Measurements from ENCODE around the gene KLHL17.
A peak's percentile ranks its signal among the peaks of the same experiment; 100 is the strongest.
"Not testable (repeated sequence)": the region's sequence is repeated elsewhere in the genome, so short reads cannot be mapped to it uniquely, and the experiment has no call there.

The KLHL17 gene

DNA sequence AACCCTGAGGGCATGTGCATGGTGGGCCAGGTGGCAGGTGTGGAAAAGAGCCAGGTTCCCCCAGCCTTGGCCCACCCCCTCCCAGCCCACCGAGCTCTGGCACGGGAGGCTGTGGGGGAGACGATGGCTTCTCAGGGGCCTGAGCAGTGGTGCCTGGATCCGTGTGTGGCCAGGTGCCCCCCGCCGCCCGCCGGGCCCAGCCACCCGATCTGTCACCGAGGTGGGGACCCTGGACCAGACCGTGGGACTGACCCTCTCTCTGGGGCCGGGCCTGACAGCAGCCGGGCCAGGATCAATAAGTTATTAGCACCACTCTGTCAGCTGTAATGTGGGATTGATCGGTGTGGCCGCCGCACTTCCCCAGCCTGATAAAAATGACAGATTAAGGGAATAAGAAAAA, 22.9 kb upstream of the KLHL17 start:
- DNase-seq = no peak

DNA sequence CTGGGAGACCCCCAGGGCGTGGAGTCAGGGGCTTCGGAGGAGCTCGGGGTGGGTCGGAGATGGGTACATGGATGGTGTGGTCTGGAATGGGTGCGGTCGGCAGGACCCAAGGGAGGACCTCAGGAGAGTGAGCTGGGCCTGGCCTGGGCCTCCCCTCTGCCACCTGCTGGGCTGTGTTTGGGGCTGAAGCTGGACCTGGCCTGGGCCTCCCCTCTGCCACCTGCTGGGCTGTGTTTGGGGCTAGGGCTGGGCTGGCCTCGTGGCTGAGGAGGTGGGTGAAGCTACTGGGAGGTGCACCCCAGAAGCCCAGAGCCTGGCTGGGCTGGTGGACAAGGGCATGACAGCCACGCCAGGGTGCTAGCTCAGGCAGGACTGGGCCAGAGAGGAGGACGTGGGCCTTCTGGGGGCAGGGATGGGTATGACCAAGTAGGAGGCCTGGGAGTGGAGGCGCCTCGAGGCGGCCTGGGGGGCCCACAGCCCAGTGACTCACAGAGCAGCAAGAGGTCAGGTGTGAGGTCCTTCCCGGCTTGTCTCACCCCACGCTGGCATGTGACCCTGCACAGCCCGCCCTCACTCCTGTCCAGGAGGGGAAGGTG, 22.2 kb upstream of the KLHL17 start:
- no peak for DNase-seq

DNA sequence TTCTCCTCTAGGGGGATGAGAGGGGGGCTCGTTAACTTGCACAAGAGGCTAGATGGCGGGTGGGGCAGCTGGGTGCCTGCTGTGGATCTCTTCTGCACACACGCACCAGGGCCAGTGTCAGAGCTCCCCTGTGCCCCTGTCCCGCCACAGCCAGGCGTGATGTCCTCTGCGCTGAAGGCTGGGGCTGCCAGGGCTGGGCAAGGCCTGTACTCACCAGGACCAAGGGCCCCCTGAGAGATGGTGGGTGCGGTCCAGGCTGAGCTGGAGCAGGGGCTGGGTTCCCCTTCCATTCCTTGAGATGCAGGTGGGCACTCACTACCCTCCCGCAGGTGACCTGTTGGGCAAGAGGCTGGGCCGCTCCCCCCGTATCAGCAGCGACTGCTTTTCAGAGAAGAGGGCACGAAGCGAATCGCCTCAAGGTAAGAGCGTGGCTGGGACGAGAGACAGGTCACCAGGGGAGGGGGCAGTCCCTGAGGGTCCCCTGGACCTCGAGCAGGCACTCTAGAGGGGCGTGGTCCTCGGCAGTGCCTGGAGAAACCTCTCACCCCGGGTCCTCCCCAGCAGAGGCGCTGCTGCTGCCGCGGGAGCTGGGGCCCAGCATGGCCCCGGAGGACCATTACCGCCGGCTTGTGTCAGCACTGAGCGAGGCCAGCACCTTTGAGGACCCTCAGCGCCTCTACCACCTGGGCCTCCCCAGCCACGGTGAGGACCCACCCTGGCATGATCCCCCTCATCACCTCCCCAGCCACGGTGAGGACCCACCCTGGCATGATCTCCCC, 21.5 kb upstream of the KLHL17 start:
- DNase-seq = no peak

DNA sequence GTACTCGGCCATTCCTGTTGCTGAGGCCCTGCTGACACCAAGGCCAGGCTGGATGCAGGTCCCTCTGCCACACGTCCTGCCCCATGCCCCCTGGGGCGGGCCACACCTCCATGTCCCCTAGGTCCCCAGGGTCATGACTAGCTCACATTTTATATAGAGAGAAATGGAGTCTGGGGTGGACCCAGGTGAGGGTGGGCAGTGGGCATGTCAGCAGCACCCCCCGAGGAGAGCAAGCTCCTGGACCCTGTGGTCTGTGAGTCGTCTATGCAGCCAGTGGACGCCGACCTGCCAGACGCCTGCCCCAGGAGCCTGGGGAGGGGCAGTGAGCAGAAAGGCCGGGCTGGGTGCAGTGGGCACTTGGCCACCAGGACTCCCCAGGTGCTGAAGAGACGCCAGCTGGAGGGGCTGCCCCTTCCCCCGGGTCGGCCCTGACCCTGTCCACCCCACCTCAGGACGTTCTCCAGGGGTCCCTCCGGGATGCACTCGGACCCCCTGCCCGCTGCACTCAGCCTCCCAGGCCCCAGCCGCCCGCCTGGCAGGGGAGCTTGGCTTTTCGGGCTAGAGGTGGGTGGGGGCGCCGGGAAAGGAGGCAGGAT, 20.8 kb upstream of the KLHL17 start:
- DNase-seq = no peak

DNA sequence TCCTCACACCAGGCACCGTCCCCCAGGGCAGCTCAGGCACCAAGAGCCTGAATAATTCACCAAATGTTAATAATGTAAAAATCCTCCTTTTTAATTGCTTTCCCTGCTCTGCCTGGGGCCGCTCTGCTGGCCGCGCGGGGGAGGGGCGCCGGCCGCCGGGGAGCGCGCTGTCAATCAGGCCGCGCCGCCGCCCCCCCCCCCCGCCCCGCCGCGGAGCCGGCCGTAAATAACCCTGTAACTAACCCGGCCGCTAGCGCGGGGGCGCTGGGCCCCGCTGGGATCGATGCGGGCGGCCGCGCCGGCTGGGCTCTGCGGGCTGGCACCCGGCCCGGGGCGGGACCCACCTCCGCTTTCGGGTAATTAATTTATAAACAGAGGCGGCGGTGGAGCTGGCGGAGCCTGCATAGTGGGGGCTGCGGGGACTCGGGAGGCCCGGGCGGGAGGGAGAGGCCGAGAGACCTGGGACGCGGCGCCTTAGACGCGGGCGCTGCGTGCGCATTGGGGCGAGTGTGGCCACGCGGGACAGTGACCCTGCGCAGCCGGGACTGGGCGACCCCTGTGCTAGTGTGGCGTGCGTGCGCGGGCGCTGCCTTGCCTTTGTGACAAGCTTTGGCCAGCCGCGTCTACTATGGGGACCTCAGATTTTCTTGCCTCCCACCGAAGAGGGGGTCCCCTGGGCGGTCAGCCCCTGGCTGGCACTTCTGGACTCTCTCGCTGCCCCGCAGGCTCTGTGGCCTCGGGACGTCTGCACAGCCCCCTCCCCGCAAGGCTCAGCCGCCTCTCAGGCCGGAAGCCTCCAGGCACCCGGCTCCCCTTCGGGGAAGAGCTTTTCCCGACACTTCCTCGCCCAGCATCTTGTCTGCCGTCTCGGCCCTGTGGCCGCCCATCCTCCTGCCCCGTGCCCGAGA, 20.0 kb upstream of the KLHL17 start:
- DNase-seq = peak; percentile 31

DNA sequence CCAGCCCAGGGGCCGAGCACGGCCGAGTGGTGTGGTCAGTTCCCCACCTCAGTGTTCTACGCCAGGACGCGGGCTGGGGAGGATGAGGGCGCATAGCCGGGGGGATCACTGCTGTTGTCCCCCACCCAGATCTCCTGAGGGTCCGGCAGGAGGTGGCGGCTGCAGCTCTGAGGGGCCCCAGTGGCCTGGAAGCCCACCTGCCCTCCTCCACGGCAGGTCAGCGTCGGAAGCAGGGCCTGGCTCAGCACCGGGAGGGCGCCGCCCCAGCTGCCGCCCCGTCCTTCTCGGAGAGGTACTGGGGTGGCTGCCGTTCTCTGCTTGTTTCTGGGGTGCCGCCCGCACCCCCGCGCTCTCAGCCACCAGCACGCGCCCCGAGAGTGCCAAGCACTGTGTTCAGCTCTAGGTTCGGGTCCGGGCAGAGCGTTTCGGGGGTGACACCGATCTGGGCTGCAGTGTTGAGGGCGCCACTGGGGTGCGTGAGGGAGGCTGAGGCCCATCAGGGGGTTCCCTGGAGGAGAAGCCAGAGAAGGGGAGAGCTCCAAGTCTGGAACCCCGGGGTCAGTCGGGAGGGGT, 19.3 kb upstream of the KLHL17 start:
- no peak for DNase-seq

DNA sequence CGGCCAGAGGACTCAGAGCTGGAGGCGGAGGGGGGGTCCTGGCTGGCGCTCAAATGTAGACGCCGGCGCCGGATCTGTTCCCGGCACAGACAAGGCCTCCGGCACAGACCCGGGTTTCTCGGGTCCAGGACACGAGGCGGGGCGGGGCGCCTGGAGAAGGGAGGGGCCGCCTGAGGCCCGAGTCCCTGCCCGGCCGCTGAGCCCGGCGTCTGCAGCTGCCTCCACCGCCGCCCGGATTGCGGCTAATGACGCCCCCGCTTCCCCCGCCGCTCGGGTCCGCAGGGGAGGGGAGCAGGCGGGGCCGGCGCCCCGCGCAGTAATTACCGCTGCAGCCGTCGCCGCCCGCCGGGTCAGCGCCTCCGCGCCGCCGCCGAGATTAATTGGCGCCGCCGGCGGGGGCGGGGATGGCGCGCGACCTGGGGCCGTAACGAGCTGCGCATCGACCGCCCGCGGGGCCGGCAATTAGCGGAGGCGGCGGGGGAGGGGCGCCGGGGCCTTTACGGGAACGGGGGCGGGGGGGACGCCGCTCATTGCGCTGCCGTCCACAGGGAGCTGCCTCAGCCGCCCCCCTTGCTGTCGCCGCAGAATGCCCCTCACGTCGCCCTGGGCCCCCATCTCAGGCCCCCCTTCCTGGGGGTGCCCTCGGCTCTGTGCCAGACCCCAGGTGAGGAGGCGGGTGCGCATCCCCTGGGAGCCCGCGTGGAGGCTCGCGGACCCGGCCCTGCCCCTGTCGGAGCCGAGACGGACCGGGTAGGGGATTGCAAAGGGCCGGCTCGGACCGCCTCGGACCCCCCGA, 18.6 kb upstream of the KLHL17 start:
- DNase-seq = no peak

DNA sequence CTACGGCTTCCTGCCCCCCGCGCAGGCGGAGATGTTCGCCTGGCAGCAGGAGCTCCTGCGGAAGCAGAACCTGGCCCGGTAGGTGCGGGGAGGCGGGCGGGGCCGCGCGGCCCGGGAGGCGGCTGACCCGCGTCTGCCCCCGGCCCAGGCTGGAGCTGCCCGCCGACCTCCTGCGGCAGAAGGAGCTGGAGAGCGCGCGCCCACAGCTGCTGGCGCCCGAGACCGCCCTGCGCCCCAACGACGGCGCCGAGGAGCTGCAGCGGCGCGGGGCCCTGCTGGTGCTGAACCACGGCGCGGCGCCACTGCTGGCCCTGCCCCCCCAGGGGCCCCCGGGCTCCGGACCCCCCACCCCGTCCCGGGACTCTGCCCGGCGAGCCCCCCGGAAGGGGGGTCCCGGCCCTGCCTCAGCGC, 18.0 kb upstream of the KLHL17 start:
- DNase-seq = no peak

DNA sequence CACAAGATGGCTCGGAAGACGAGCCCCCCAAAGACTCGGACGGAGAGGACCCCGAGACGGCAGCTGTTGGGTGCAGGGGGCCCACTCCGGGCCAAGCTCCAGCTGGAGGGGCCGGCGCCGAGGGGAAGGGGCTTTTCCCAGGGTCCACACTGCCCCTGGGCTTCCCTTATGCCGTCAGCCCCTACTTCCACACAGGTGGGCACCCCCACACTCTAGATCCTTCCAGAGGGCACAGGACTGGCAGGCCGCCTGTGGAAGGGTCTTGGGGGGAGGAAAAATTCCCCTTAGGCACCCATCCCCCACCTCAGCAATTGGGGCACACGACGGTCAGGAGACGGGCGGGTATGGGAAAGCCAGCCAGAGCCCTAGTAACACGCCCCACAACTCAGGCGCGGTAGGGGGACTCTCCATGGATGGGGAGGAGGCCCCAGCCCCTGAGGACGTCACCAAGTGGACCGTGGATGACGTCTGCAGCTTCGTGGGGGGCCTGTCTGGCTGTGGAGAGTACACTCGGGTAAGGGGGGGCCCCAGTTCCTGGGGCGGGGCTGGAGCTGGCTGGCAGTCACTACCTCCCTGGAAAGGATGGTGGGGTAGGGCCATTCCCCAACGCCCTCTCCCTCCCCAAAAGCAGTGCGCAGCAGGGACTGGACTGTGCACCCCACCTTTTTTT, 17.4 kb upstream of the KLHL17 start:
- DNase-seq = no peak

DNA sequence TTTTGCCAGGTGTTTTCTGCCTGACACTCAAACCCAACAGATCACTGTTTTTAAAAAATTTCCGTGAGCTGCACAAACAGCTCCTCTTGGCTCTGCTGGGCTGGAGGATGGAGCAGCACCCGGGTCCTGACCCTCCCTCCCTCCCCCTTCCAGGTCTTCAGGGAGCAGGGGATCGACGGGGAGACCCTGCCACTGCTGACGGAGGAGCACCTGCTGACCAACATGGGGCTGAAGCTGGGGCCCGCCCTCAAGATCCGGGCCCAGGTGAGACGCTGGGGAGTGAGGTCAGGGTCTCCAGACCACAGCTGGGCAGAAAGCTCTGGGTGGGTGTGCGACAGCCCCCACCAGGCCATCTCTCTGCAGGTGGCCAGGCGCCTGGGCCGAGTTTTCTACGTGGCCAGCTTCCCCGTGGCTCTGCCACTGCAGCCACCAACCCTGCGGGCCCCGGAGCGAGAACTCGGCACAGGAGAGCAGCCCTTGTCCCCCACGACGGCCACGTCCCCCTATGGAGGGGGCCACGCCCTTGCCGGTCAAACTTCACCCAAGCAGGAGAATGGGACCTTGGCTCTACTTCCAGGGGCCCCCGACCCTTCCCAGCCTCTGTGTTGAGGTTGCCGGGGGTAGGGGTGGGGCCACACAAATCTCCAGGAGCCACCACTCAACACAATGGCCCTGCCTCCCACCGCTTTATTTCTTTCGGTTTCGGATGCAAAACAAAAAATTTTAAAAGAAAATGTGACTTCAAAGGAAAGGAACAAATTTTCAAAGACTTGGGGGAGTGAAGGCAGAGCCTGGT, 16.6 kb upstream of the KLHL17 start:
- no peak for DNase-seq

DNA sequence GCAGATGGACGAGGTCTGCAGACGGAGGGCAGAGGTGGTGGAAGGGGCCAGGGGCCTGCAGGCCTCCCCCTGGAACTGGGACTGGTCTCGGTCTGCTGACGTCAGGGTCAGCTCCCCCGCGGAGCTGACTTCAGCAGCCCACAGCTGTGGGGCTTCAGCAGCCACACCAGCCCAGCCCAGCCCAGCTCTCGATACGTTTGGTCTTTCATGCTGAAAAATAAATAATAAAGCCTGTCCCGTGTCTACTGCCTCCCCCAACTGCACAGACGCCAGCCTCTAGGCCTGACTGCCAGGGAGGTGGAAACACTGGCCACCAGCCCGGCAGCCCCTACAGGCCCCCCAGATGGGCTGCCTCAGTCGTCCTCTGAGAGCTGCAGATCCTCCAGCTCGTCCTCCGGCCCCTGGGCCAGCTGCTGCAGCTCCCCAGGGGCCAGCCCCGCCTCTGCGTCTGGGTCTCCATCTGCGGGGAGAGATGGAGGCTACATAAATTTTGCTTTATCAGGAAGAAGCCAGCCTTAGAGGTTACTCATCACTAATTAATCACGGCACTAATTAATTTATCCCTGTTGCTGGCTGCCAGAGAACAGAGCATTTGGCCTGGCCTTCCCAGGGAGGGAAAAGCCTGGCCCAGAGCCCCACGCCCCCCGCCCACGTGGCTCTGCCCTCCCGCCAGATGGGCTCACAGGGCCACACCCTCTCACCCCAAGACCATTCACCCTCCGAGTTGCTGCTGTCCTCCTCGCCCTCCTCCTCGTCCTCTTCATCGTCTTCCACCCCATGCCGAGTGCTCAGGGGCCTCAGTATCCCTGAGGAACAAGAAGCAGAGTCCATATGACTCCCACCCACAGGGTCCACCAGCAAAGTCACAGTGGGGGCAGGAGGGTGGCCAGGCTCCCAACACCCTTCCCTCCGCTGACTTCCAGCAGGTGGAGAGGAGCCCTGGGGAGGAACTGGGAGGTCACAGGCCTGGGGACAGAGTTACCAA, 15.8 kb upstream of the KLHL17 start:
- DNase-seq = peak; percentile 84

DNA sequence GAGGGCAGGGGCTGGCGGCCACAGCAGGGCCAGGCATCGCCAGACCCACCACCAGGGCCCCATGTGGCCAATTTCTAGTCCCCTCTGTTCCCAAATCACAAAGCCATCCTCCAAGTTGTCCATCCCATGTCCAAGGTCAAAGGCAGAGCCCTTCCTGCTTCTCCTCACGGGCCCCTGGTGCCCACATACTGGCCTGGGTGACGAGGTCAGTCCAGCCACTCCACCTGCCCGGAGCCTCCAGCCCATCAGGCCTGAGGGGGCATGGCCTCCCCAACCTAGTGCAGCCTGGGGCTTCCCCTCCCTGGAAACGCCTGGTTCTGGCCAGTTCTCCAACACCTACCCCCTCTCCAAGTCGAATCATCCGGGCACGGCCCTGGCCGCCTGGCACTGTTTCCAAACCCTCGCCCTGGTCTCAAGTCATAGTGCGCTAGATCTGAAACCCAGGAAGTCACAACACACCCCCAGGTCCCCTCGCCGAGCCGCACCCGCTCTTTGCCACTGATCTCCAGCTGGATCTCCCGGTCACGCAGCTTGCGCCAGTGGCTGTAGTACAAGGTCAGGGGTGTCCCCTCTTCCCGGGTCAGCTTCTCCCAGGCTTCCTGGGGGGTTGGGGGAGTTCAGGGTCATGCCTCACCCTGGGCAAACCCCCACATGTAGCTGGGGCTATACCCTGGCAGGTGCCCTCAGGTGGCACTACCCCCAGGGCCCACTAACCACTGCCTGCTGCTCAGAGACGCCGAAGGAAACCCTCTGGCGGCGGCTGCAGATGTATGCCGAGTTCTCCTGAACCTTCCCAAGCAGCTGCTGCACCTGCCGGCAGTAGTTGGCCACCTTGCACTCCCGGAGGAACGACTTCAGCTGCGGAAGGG, 14.5 kb upstream of the KLHL17 start:
- no peak for DNase-seq

DNA sequence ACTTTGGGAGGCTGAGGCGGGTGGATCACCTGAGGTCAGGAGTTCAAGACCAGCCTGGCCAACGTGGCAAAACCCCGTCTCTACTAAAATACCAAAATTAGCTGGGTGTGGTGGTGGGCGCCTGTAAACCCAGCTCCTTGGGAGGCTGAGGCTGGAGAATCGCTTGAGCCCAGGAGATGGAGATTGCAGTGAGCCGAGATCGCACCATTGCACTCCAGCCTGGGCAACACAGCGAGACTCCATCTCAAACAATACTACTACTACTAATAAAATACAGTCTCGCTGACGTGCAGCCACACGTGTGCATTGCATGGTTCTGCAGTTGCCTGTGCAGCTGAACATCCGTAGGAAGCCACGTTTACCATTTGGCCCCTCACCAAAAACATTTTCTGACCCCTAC, 13.6 kb upstream of the KLHL17 start:
- not testable (repeated sequence) for DNase-seq

DNA sequence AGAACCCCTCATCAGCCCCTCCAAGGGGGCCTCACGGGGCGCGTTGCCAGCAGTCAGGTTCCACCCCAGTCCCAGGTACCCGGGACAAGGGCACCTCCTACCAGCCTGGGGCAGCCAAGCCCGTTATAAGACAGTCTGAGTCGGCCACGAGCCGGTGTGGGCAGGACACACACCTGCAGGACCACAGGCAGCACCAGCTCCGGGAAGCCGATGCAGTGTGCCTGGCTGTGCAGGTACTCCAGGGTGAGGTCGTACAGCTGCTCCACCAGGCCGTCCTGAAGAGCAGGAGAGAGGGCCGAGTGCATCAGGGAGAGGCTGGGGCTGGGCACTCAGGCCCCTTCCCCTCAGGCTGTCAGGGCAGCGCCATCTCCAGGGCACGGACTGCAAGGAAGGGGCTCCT, 12.4 kb upstream of the KLHL17 start:
- no peak for DNase-seq

DNA sequence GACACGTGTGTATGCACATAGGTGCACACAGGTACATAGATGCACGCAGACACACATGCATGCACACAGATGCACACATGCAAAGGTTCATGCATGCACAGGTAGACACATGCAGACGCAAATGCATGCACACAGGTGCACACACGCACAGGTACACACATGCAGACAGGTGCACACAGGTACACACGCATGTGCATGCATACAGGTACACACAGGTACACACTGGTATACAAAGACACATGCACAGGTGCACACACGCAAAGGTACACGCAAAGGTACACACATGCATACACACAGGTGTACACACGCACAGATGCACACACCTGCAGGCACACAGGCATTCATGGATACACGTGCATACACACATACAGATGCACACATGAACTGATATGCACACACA, 10.1 kb upstream of the KLHL17 start:
- DNase-seq = no peak

DNA sequence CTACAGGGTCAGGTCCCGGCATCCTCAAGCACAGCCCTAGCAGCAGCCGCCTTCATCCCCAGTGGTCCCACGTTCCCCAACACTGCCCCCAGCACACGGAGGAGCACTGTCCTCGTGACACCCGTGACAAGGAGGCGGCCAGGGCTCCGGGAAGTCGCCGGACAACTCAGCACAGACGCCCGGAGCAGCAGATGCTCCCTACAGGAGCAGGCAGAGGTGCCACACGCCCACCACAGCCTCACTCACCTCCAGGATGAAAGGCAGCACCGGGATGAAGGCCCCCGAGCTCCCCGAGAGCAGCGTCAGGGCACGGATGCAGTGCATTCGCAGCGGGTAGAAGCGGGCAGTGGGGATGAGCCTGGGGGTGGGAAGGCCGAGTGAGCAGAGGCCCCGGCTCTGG, 9.5 kb upstream of the KLHL17 start:
- DNase-seq = no peak

DNA sequence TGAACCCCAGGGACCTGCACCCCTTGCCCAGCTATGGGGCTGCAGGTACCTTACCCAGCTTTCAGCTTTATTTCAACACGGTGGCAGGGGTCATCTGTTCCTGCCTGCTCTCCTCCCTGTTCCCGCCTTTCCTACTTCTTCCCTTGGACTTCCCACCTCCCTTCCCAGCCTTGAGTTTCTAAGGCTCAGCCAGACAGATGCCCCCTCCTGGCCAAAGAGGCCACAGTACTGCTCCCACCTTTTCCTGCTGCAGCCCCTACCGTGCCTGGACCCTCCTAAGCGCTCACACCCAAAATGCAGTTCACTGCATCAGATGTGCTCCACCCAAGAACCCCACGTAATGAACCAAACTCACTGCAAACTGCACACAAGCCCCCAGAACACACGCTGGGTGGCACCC, 9.0 kb upstream of the KLHL17 start:
- DNase-seq = no peak

DNA sequence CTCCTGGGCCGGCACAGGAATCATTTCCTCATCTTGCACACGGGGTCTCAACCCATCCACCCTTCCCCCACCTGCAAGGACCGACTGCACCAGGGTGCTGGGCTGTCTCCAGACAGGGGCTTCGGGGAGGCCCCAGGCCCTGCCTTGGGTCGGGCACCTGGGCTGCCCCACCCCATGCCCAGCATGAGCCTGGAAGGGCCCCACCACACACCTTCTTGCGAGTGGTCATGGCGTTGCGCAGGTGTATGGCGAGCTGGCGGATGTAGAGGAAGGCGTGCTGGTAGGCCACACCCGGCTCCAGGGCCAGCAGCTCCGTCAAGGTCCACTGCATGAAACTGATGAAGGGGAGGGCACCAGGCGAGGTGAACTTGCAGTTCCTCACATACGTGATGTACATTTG, 8.2 kb upstream of the KLHL17 start:
- DNase-seq = no peak
